Measurements from ENCODE around the gene SQSTM1.
A peak's percentile ranks its signal among the peaks of the same experiment; 100 is the strongest.
"Not testable (repeated sequence)": the region's sequence is repeated elsewhere in the genome, so short reads cannot be mapped to it uniquely, and the experiment has no call there.

The SQSTM1 gene

DNA sequence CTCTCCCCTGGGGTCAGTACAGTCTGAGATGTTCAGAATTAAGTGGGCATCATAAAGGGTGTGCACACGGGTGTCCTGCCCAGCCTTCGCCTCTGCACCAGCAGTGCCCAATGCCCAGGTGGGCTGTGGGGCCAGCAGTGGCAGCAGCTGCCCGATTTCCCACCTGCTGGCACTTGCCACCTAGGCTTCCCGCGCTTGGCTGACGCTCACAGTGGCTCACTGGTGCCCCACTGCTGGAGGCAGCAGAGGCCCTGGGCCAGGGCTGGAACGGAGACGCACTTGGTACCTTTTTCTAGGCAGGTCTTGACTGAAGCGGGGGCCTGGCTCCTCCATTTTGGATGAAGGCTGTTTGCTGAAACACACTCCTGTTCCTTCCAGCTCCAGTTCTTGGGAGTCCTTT, 20.9 kb downstream of the SQSTM1 start:
- DNase-seq (ENCODE audit: low read depth in 2 of 3, low spot score in 2 of 3), result no peak

GRCh38 chr5:179852993-179853547, 32.4 kb downstream of the SQSTM1 start:
- DNase-seq (ENCODE audit: low read depth in 2 of 3, low spot score in 2 of 3), result no peak

DNA sequence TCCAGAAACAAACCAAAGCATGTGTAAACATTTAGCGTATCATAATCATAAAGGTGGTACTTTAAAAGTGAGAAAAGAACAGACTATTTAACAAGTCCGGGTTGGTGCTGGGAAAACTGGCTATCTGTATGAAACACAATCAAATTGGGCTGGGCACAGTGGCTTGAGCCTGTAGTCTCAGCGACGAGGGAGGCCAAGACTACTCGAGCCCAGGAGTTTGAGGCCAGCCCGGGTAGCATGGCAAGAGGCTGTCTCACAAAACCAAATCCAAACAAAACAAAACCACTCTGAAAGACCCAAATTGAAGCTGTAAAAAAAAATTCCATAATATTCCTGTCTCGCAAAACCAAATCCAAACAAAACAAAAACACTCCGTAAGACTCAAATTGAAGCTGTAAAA, 33.7 kb downstream of the SQSTM1 start:
- DNase-seq (ENCODE audit: low read depth in 2 of 3, low spot score in 2 of 3), result no peak

- no peak for DNase-seq (ENCODE audit: low read depth in 2 of 3, low spot score in 2 of 3)
Observed at GRCh38 chr5:179858241-179858585, 37.5 kb downstream of the SQSTM1 start.

DNA sequence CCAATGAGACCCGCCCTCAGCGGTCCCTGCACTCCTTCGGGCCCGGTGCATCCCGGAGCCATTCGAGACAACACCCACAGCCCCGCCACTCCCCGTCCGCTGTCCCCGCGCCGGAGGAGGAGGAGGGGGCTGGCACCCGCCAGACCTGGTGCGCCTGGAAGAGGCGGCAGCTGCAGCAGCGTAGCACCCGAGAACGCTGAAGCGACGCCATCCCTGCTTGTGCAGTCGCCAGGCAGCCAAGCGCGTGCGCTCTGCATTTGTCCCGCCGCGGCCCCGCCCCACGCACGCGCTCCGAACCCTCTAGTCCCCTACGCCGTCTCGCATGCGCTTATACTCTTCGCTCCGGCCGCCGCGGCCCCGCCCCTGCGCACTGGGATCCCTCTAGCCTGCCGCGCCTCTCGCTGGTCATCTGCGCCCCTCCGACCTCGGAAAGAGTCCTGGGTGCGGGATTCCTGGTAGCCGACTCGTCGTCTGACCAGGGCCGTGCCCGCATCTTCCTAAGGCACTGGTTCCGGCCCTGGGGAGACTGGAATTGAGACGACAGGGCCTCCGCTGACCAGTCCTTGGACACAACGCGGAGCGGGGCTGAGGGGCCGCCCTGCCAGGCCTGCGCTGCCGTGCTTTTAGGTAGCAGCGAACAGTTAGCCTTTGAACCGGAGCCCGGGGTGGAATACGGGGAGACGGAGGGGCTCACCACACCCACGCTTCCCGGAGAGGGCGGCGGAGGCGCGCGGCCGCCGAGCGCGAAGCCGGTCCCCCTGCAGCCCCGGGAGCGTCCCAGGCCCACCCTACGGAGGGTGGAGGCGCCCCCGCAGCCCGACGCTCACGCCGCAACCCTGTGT, 38.1 kb downstream of the SQSTM1 start, which contains the start of gene MRNIP:
Gene MRNIP, minus strand, starts transcription at position 232 of the 842 bp plus-strand sequence. Its CDS starts 21 bp downstream, at position 211.
- DNase-seq (ENCODE audit: low read depth in 2 of 3, low spot score in 2 of 3), result peak; percentile 64 to 83 (median 72)

GRCh38 chr5:179860301-179860700, 39.6 kb downstream of the SQSTM1 start:
- no peak for DNase-seq (ENCODE audit: low read depth in 2 of 3, low spot score in 2 of 3)

GRCh38 chr5:179862296-179862695, 41.6 kb downstream of the SQSTM1 start:
- no peak for DNase-seq (ENCODE audit: low read depth in 2 of 3, low spot score in 2 of 3)

DNA sequence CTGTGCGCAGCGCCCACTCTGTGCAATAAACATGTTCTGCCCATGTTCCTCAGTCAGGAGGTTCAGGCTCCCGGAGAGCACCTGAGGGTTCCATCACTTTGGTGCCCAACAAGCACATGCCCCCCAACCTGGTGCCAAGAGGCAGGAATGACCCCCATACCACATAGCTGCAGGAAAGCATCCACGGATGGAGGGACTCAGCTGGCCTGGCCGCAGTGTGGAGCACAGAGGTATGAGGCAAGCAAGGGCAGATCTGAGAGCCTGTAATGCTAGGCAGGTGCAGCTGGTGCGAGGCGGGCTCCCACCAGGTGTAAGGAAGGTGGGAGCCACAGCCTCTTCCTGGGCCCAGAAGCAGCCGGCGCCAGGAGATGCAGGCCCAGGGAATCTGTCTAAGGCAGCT, 42.2 kb downstream of the SQSTM1 start:
- no peak for DNase-seq (ENCODE audit: low read depth in 2 of 3, low spot score in 2 of 3)

DNA sequence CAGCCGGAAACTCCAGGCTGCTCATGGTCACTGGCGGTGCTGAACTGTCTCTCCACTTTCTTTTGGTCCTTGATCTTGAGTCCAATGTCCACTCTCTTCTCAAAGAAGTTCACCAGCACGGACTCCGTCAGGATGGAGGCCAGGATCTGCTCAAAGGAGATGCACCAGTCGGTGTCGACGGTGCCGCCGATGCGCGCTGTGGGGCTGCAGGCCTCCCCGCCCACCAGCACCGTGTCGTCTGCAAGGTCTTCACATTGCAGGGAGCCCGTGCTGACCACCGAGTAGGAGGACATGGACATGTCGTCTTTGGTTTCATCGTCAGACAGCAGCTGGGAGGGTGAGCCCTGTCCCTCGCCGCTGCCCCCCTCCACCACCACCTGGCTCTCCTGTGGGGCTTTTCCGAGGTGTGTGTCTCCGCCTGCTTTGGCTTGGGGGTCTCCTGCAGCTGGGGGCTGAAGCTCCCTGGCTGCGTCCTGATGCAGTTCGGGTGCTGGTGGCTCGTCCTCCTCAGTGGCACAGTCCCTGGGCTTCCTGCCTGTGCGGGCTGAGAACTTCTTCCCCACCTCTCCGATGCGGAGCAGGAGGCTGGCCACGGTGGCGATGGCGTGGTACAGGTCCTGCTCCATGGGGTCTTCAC, 42.9 kb downstream of the SQSTM1 start:
- DNase-seq (ENCODE audit: low read depth in 2 of 3, low spot score in 2 of 3), result no peak

- DNase-seq (ENCODE audit: low read depth in 2 of 3, low spot score in 2 of 3), result no peak
Observed at GRCh38 chr5:179864686-179865085, 44.0 kb downstream of the SQSTM1 start.

DNA sequence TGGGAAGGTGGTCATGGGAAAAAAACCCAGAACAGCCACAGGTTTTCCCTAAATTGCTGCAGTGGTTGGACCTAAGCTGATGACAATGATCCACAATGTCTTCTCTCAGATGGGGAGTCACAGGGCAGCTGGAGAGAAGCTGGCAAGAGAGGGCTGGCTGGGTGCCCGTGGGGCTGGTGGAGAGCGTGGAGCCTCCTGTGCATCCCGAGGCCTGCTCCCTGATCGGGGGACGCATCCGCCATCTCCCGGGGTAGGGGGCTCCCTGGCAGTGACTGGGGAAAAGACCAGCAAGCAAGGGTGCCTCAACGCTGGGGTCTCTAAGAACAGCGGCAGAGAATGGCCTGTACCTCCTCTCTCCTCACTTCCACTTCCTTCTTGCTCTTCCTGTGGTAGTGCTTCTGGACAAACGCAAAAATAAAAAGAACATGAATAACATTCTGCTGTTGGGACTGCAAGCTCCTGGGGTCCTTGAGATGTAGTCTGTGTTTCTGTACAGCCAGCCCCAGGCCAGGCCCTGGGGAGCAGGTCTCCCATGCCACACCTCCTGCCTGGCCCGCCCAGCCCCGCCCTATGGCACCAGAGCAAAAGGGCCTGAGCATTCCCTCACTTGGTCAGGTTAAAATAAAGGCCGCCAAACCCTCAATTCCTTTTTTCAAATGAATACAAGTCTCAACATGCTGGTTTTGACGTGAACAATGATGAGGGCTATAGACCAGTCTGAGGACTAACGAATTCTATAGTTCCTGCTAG, 45.0 kb downstream of the SQSTM1 start:
- DNase-seq (ENCODE audit: low read depth in 2 of 3, low spot score in 2 of 3), result no peak

DNA sequence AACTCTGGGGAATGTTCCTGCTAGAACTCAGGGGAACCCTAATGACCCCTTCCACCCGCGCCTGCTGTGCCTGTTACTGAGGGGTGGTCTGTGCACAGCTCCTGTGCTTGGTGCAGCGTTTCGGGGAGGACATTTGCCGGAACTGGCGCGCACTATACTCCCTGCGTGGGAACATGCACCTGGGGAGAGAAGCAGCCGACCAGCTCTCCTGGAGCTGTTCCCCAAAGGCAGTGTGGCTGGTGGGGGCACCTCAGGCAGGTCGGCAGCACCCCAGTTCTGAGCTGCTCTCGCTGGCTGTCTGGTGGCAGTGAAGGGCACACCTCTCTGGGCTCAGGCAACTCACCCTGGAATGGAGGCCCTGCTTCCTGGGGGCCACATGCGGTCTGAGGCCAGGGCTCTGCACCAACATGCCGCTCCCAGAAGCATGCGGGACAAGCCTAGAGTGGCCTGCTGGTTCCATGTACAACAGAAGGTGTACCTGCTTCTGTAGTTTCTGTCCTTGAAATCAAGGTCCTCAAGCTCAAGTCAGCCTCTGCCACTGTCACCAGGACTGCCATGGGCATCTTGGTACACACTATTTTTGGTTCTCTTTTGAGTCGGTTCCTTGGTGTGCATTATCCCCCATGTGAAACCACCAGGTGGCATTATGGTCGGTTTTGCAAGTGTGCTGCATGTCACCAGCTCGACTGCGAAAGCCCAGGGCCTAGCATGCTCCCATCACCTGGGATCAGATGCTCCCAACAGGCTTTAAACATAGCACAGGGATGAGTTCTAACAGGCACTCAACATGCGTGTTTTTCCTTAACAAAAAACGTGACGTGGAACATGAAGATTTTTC, 45.8 kb downstream of the SQSTM1 start:
- no peak for DNase-seq (ENCODE audit: low read depth in 2 of 3, low spot score in 2 of 3)

DNA sequence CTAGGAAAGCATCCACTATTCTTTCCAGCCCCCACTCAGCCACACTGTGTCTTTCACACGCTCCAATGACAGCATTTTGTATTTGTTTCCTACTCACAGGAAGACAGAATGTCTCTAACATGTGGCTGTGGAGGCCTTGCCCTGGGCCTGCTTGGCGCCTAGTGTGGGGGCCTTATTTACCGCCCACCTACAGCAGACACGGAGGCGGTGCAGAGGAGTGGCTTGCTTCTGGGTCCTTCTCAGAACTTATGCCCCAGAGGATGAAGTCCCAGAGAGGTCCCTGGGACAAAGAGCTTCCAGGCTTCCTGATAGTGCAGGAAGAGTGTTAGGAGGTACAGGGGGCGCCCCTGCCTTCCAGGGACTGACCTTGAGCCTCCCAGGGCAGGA, 46.4 kb downstream of the SQSTM1 start:
- no peak for DNase-seq (ENCODE audit: low read depth in 2 of 3, low spot score in 2 of 3)

DNA sequence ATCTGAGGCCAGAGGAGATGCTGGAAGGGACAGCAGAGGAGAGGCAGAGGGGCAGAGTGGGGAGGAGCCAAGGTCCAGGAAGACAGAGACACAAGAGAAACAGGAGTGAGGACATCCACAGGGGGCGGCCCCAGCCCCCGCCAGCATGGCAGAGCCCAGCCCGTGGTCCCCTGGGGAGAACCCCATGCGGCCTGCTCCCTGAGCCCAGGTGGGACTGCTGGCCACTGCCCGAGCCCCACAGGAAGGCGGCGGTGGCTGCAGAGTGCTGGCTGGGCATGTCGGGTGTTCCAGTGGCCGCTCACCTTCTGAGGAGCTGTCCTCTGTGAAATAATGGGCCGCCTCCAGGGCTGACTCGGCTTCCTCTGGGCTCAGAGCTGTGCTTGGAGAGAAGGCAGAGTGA, 46.8 kb downstream of the SQSTM1 start:
- no peak for DNase-seq (ENCODE audit: low read depth in 2 of 3, low spot score in 2 of 3)

DNA sequence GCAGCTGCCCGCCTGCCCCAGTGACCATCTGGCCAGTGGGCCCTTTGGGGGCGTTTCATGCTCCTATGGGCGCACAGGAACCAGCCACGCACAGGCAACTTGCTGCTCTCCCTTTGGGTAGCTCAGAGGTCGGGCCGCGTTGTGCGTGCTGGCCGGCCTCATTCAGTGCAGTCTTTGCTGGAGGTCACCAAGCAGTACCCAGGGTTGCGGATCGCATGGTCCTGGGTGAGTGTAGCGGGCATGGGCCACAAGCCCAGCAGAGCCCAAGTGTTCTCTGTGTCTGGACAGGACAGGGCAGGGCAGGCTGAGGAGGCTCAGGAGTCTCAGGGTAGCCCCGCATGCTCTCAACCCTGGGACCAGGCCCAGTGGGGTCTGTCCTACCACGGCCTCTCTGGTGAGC, 47.8 kb downstream of the SQSTM1 start:
- no peak for DNase-seq (ENCODE audit: low read depth in 2 of 3, low spot score in 2 of 3)

DNA sequence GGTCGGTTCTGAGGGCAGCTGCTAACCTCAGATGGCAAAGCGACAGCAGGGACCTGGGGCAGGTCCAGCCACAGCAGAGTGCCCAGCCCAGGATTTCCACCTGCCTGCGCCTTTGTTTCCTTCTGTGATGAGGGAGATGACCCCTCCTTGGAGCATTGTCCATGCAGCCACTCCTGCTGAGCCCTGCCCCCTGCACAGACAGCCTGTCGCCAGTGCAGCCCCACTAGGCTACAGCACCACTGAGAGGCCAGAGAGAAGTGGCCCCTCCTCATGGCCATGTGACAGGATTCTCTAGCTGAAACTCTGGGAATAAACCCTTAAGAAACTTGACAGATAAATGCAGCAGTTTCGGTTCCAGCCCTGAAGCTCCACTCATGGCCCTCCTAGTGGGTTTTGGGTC, 48.4 kb downstream of the SQSTM1 start:
- DNase-seq (ENCODE audit: low read depth in 2 of 3, low spot score in 2 of 3), result no peak

GRCh38 chr5:179869641-179870402, 49.1 kb downstream of the SQSTM1 start:
- DNase-seq (ENCODE audit: low read depth in 2 of 3, low spot score in 2 of 3), result no peak

GRCh38 chr5:179870403-179870903, 49.7 kb downstream of the SQSTM1 start:
- no peak for DNase-seq (ENCODE audit: low read depth in 2 of 3, low spot score in 2 of 3)

DNA sequence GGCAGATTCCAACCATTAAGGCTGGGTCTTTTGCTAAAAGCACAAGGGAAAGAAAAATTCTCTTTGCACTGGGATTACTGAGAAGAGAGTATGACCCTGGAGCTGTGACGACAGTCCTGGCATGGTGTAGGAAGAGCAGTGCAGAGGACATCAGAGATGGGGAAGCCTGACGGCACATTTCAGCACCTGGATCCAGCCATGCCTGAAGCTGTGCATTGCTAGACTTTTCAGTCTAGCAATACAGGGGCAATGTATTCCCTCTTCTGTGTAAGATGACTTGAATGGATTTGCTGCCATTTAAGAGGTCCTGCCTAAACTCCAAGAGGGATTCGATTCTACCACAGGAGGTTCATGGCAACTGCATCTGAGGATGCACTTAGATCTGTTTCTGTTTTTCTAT, 50.2 kb downstream of the SQSTM1 start:
- DNase-seq (ENCODE audit: low read depth in 2 of 3, low spot score in 2 of 3), result no peak

GRCh38 chr5:179871533-179871932, 50.8 kb downstream of the SQSTM1 start:
- DNase-seq (ENCODE audit: low read depth in 2 of 3, low spot score in 2 of 3), result not testable (repeated sequence)

All from activated CD8-positive, alpha-beta memory T cell treated with anti-CD3 and anti-CD28 coated beads for 48 hours (primary cell).